ENCODE data around the gene VAV3.

The VAV3 gene

GRCh38 chr1:107966550-107966949 lies 1.6 kb upstream of the VAV3 start:
- DNase-seq: no peak

DNA sequence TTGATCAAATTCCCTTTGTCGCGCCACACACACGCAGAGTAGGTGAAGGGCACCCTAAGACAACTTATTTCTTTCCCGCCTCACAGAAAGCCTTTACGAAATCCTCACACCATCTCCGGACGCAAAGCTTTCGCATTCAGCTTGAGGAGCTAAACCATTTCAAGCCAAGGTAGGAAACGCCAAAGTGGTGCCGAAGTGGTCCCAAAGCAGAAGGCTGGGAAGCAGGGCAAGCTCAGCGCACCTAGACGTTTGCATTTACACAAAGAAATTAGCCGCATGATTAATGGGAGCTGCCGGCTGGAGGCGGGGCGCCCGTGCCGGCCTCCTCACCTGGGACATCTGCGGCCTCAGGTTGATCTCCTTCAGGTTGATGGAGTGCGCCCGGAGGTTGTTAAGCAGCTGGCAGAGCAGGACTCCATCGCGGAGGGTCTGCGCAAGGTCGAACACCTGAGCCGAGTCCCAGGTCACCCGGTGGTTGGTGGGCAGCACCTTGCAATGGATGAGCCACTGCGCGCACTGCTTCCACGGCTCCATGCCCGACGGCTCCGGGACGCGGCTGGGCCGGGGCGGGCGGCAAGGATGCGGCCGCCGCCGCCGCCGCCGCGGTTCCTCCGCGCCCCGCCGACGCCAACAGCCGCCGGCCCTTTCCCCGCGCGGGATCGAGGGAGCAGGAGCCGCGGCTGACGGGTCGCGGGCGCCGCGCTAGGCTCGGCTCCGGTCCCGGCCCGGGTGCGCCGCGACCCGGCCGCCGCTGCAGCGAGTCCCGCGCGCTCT lies 457 bp downstream of the VAV3 start:
- no peak for DNase-seq

DNA sequence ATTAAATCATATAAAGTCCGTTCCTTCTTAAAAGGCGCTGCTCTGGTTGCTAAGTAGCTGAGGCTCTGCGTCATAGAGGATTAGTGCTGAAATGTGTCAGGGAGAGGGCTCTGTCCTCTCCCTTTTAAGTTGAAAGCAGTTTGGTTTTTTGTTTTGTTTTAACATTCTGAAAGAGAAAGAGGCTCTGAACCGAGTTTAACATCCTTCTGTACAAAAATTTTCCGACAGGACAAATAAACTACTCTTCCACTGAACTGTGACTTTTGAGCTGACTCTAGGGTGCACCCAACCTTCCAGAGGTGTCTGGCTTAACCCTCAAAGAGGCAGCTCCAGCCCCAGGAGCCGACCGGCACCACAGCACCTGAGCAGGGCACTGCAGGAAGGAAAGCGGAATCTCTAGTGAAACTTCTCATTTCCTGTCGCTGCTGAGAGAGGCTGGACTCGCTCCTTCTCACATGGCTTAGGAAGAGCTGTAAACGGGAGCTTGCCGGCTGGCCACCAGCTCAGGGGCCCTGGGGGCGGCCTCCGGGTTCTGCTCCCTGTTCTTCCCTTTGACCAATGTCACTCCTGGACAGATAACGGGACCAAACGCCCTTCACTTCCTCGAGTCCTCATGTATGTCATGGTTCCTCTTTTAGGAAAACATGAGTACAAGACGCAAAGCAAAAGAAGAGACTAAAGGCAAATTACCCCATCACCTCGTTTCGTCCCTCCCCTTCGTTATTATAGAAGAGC lies 1.2 kb downstream of the VAV3 start:
- no peak for DNase-seq

DNA sequence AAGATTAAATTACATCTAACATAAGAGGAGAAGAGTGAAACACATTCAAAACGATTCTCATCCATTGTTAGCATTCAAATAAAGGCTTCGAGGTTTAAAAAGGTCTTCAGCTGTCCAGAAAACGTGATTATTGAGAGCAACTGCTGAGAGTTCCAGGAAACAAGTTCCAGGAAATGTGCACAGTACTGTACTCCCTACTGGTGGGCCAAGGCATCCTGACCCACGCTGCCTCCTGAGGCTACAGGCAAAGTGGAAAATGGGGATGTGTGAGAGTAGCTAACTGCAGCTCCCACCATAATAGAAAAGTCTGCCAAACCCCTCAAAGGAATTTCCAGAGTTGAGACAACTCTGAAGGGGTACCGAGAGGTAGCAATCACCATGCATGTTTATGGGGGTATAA lies 2.0 kb downstream of the VAV3 start:
- no peak for DNase-seq

- no peak for DNase-seq
These were observed 10.1 kb downstream of the VAV3 start for GRCh38 chr1:107954719-107955415.

GRCh38 chr1:107954126-107954525 lies 10.9 kb downstream of the VAV3 start:
- DNase-seq: no peak

DNA sequence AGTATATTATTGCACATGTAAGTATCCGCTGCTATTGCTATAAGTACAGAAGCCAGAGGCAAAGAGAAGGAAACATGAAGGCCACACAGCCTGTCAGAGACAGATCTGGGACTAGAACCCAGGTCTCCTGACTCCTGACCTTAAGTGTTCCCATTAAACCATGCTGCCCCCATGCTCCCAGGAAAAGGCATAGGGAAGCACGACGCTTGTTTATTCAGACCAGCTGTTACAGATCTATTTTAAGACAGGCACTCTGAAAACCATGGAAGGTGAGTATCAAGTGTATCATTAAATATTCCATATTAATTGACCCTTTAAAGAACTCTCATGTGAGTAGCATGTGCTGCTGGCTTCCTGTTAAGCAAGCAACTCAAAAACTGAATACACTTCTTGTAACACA lies 11.4 kb downstream of the VAV3 start:
- no peak for DNase-seq

DNA sequence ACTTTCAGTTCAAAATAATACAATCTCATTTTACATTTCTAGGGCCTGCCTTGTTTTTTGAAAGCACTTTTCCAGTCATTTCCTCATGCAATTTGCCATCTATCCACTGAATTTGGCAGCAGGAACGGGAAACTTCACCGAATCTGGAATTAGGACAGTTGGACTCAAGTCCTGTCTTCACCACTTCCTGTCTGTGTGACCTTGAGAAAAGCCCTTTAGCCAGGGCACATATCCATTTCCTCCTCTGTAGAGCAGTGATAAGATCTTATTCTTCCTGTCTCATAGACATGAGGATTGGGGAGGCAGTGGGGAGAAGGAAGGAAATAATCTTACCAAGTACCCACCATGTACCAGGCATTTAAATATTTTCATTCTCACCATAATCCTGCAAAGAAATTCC lies 12.0 kb downstream of the VAV3 start:
- DNase-seq: no peak

GRCh38 chr1:107950464-107950863 lies 14.5 kb downstream of the VAV3 start:
- DNase-seq: no peak

- DNase-seq: no peak
These were observed 15.3 kb downstream of the VAV3 start for GRCh38 chr1:107949467-107950253.

- DNase-seq: no peak
These were observed 18.2 kb downstream of the VAV3 start for GRCh38 chr1:107946794-107947193.

DNA sequence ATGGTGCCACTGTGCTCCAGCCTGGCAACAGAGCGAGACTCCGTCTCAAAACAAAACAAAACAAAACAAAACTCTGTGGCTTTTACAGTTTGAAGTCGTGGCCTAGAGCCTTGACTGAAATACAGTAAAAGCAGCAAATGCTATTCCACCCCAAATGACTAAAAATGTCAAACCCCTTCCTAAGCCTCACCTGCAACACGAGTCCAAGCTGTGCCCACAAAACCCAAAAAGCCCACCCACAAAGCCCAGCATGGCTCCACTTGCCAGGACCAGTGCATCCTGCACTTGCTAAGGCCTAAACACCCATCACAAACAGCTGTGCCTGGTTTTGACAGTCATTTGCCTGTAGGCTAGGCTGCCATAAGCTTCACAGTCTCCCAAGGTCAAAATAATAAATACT lies 21.3 kb downstream of the VAV3 start:
- DNase-seq: no peak

DNA sequence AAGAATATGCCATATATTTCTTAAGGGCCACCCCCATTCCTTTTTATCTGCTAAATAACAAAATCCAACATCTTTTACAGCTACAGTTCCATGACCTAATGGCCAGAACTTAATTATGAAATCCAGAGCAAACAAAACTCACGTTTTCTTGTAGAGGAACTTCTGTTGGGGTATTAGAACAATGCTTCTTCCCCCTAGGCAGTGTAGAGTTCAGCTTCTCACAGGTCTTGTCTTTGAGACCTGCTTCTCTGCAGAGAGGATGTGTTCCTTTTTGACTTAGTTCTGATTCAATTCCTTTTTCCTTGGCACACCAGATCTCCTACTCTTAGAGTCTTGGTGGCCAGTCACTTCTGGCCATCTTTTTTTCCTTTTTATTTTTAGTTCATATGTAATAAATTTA lies 22.2 kb downstream of the VAV3 start:
- no peak for DNase-seq

DNA sequence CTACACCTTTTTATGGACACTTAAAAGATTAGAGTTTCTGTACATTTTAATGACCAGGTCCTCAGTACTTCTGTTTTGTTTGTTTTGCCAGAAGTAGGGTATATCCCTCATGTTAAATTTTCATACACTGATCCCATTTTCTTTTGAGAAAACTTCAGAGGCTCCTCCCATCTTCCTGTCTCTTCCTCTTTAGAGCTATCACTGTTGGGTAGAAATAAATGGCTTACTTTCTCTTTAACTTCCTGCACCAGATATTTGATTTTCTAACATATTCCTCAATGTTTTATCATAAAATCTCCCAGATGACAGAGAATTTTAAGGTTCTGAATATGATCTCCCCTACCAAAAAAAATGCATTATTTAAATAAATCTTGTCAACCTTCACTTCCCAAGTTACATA lies 23.4 kb downstream of the VAV3 start:
- DNase-seq: no peak

DNA sequence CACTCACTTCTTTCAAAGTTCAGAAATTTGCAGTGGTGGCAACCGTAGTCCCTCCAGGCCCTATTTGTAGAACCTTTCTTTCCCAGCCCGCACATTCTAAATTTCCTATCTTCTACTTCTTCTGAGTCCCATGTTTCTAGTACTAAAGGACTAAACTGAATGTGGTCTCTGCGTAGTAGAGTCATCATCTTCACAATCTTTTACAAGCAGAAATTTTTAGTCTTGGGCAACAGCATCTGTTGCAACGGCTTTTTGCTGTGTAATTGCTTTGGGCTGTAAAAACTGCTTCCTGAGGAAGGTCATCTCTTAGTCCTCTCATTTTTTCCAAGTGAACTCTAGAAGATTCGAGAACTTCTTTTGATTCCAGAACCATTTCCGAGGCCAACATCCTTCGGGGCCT lies 23.9 kb downstream of the VAV3 start:
- DNase-seq: no peak

GRCh38 chr1:107940701-107941100 lies 24.3 kb downstream of the VAV3 start:
- DNase-seq: no peak

GRCh38 chr1:107940017-107940577 lies 24.9 kb downstream of the VAV3 start:
- DNase-seq: no peak

DNA sequence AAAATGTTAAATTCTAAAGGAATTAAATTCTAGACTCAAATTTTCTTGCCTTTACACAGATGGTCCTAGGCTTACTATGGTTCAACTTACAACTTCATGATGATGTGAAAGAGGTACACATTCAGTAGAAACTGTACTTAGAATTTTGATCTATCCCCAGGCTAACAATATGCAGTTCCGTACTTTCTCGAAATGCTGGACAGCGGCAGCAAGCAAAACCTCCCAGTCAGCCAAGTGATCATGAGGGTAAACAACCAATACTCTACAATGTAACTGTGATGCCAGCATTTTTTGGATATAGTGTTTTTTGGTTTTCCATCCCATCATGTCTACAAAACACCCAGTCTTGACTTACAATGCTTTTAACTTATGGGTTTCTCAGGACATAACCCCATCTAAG lies 25.7 kb downstream of the VAV3 start:
- DNase-seq: no peak

GRCh38 chr1:107936498-107937481 lies 28.2 kb downstream of the VAV3 start:
- DNase-seq: no peak

- DNase-seq: no peak
These were observed 29.4 kb downstream of the VAV3 start for GRCh38 chr1:107935396-107936064.

- no peak for DNase-seq
These were observed 30.4 kb downstream of the VAV3 start for GRCh38 chr1:107934578-107934977.

Data from NCI-H1436 treated with DMSO at 0.1 percent for 48 hours (cell line).